NCI-H524 treated with DMSO at 0.1 percent for 48 hours (cell line): ENCODE results near the gene CDH3.

ENCODE experiments used
- DNase-seq: peaks from one replicate; lab custom pipeline; 2025; lab: John Stamatoyannopoulos, UW

CDH3 gene

DNA sequence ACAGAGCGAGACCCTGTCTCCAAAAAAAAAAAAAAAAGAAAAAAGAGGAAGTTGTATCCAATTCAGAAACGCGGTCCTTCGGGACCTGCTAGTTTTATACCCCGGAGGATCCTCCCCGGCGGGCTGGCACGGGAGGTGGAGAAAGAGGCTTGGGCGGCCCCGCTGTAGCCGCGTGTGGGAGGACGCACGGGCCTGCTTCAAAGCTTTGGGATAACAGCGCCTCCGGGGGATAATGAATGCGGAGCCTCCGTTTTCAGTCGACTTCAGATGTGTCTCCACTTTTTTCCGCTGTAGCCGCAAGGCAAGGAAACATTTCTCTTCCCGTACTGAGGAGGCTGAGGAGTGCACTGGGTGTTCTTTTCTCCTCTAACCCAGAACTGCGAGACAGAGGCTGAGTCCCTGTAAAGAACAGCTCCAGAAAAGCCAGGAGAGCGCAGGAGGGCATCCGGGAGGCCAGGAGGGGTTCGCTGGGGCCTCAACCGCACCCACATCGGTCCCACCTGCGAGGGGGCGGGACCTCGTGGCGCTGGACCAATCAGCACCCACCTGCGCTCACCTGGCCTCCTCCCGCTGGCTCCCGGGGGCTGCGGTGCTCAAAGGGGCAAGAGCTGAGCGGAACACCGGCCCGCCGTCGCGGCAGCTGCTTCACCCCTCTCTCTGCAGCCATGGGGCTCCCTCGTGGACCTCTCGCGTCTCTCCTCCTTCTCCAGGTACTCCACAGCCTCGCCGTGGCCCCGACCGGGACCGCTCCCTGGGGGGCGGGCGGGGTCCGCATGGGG, at the start of gene CDH3:
Gene CDH3 (plus strand): TSS at position 596 of the 779 bp plus-strand sequence. CDS start 70 bp downstream, at position 666.
- no peak for DNase-seq

DNA sequence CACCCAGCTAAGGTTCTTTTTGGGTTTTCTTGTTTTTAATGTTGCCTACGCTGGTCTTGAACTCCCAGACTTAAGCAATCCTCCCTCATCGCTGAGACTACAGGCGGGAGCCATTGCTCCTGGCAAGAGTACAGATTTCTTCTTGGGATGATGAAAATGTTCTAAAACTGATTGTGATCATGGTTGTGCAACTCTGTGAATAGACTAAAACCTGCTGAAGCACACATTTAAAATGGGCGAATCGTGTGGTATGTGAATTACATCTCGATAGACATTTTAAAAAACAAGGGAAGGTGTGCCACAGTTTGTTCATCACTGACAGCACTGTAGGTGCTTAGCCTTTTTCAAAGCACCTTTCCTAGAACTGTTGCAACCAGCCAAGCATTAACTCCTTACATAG, 48.8 kb upstream of the CDH3 start:
- no peak for DNase-seq

DNA sequence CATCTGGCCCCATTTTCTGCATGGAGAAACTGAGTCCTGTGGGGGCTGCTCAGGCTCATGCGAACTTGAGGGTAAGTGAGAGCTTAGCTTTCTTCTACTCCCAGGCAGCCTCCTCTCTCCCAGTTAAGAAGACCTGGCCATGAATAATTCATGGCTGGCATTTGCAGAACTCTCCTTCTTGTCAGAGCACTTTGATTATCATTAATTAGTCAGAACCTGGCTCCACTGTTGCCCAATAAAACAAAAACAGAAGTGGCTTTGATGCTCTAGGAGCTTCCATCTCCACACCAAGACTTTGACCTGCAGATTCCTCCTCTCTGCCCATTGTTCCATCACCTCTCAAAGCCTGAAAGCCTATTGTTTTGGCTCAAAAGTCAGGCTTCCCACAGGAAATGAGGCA, 45.5 kb upstream of the CDH3 start:
- no peak for DNase-seq

DNA sequence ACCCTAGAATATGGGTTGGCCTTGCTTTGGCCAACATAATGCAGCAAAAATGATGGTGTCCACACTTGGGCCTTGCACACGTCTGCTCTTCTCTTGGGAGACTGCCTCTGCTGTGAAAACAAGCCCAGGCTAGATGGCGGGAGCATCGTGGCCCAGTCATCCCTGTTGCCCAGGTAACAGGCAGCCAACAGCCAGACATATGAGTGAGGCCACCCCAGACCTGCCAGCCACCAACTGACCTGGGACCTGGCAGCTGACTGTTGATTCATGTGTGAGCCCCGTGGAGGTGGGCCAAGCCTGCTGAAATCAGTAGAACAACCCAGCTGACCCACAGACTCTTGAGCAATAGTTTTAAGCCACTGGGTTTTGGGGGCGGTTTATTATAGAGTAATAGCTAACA, 39.4 kb upstream of the CDH3 start:
- no peak for DNase-seq

DNA sequence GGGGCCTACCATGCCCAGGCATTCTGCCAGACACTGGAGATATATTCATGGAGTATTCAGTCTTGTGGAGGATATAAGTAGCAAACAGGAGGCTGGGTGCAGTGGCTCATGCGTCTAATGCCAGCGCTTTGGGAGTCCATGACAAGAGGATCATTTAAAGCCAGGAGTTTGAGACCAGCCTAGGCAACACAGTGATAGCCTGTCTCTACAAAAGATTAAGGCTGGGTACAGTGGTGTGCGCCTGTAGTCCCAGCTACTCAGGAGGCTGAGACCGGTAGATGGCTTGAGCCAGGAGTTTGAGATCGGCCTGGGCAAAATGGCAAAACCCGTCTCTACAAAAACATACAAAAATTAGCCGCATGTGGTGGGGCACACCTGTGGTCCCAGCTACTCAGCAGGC, 37.7 kb upstream of the CDH3 start:
- DNase-seq = no peak

DNA sequence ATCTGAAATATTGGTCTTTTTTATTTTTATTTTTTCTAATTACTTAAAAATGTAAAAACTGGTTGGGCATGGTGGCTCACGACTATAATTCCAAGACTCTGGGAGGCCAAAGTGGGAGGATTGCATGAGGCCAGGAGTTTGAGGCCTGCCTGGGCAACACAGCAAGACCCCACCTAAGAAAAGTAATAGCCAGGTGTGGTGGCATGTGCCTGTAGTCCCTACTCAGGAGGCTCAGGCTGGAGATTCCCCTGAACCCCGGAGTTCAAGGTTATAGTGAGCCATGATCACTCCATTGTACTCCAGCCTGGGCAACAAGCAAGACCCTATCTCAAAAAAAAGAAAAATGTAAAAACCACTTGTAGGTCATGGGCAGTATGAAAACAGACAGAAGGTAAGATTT, 36.8 kb upstream of the CDH3 start:
- DNase-seq = no peak

DNA sequence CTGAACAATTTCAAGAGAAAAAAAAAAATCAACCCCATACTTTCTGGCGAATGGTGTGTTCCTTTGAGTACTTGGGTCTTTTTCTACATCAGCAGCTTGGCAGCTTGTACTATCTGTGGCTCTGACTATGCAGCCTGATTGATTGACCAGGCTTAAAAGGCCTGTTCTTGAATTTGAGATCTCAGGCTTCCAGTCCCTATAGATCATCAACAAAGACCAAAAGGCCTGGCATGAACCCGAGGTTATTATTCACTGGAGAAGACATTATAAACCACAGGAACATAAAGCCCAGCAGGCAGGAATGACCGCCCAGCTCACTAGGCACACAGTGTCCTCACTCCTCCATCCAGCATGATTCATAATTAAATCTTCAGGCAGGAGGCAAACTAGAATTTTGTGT, 32.1 kb upstream of the CDH3 start:
- DNase-seq = no peak

DNA sequence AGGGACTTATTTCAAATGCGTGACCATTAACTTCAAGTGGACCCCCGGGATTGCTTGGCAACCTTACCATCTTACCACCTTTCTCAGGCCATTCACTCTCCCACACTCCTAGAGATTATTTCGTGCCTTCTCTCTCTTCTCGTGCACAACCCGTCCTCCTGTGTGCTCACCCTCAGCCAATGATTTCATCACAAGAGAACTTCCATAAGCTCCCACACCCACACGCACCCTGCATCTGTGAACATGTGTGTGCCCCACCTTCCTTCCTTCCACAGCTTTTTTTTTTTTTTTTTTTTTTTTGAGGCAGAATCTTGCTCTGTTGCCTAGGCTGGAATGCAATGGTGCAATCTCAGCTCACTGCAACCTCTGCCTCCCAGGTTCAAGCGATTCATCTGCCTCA, 27.4 kb upstream of the CDH3 start:
- DNase-seq = no peak

DNA sequence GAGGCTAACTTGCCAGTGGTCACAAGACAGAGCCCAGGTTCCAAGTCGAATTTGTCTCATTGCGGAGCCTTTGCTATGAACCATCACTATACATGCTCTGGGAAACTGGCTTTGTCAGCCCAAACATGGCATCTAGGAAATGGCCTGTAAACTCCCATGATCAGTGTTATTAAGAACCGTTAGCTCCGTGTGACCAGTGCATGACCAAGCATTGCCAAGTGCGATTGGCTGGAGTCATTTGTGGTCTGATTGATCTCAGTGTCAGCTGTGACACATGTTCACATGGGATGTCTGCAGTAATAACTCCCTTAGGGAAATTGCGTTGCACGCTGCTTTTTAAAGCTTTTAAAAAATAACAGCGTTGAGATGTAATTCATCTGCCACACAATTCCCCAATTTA, 18.6 kb upstream of the CDH3 start:
- DNase-seq = no peak

DNA sequence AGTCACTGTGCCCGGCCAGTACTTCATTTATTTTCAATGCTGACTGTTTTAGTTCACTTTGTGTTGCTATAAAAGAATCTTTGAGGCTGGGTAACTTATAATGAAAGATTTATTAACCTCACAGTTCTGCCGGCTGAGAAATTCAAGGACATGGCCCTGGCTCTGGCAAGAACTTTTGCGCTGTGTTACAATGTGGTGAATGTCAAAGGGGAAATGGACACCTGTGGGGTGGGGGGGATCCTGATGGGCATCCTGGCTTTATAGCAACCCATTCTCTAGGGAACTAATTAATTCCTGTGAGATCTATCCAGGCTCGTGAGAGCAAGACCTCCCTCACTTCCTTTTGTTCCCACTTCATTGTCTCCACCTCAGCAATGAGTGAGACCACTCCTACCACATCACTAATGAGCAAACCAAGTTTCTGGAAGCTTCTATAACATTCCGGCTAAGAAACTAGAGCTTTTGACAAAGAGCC, 17.1 kb upstream of the CDH3 start:
- no peak for DNase-seq

DNA sequence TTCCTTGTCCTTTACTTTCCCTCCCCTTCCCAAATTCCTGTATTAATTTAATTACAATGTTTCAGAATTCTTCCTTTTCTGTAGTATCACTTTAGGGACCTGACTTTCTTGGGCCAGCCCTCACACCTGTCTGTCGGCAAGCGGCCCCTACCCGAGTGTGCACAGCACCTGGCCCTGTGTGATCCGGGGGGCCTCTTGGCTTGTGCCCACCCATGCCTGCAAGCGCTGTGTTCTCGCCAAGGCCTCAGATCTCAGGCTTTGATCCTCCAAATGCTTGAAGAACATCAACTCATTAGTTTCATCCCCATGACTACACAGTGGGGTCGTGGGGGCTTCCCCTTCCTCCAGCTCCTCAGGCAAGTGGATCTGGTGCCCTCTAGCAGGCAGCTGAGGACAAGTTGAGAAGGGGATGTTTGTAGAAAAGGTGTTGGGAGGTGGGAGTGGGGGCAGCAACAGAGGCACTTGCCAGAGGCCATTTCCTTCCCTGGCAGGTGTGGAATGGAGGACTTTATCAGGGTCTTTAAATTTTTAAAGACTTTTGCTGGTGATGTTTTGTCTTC, 15.7 kb upstream of the CDH3 start:
- DNase-seq = no peak

DNA sequence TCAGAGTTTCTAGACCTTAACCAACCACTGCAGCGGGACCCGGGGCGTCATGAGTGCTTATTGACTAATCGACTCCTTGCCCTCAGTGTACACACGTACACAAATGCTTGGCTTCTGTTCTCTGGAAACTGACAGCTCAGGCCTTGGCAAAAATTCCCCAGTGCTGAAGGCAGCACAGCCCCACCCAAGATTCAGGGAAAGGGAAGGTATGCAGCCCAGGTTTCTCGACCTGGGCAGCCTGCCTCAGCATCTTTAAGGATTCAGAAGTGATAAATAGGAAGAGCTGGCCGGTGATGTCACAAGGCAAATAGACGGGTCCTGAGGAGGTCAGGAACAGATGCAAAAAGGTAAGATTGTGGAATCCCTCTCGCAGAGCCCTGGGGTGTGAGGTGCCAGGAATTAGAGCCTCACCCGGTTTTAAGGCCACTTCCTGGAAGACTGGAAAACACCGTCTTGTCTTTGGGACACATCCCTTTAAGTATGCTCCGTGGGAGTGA, 9.0 kb upstream of the CDH3 start:
- no peak for DNase-seq

DNA sequence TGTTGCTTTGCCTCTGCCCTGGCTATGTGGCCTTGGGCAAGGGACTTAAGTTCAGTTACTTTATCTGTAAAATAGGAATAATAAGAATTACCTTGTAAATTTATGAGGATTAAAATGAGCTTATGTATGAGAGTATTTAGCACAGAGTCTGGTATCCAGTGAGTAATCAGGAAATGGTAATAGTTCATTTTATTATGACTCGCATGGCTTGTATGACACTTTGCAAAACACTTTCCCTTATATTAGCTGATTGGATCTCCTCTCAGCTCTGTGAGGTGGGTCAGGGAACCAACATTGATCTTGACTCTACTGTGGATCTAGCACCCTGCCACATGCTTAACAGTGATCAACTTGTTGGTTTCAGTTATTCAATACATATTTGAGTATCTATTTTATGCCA, 8.3 kb upstream of the CDH3 start:
- no peak for DNase-seq

DNA sequence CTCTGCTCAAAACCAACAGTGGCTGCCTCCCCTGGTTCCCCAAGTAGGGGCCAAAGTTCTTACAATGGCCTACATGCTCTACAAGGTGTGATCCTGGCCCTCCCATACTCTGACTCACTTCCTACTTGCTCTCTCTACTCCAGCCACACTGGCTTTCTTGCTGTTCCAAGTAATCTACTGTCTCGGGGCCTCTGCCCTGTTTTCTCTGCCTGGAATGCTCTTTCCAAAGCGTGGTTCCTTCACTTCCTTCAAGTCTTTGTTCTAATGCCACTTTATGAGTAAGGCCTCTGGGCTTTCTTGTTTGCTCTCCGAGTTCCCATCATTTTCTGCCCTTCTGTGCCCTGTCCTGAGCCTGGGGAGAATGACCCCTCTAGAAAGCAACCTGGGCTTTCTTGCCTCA, 4.1 kb upstream of the CDH3 start:
- no peak for DNase-seq

DNA sequence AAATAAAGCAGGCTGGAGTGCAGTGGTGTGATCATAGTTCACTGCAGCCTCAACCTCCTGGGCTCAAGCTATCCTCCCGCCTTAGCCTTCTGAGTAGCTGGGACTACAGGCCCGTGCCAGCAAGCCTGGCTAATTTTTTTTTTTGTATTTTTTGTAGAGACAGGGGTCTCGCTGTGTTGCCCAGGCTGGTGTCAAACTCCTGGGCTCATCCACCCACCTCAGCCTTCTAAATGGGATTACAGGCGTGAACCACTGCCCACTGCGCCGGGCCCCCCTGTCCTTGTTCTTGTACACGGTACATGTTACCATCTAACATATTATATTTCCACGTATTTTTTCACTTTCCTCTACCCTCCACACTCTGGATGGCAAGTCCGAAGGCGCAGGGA, 3.1 kb upstream of the CDH3 start:
- no peak for DNase-seq

DNA sequence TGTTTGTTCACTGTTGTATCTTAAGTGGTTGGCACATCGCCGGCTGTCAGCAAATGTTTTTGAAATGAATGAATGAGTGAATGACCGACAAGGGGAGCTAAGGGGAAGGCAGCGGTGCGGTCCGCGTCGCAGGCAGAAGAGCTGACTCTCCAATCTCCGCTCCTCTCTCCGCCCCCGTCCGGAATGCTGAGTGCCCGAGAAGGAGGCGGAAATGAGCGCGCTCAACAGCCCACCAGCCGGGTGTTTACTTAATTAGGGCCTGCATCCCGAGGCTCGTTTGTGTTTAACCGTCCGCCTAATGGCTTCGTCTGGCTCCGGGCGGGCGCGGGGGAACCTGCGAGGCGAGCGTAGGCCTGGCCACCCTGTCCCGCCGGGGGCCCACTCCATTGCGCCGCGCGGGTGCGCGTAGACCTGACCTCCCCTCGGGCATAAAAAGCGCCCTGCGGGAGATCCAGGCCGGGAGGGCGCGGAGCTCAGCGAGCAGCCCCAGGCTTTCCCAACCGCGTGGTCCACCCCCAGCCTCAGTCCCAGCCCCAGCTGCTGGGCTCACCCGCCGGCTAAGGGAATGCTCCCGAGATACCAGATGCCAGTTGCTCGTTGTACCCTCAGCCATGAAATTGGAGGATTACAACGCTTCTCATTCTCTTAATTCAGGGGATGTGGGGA, 2.5 kb upstream of the CDH3 start:
- peak; percentile 42 for DNase-seq

DNA sequence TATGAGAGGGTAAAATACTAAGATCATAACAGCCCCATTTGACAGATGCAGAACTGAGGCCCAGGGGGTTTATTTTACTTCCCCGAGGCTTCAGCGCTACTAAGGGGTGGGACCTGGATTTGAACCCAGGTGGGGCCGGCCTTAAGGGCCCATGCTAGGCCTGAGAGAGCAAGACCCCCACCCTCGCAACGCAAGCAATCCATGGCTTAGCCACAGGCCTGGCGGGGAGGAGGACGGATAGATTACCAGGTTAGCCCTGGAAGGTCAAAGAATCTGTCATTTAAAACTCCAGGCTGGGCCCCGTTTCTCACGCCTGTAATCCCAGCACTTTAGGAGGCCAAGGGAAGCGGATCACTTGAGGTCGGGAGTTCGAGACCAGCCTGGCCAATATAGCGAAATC, 1.9 kb upstream of the CDH3 start:
- no peak for DNase-seq

DNA sequence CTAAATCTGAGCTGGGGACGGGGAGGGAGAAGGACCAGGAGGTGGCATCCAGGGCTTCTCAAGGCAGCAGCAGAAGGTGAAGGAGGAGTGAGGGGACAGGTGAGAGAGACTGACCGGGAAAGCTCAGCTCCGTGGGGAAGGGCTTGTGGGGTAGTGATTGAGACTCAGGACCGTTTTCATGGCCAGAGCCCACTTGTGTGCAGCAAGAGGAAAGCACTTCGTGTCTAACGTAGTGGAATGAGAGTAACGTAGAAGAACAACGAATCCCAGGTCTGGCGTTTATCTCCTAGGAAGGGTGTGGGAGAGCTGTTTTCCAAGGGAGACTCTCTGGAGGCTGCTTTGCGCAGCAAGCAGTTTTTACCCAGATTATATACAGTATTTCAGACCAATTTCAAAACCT, 1.3 kb upstream of the CDH3 start:
- no peak for DNase-seq

DNA sequence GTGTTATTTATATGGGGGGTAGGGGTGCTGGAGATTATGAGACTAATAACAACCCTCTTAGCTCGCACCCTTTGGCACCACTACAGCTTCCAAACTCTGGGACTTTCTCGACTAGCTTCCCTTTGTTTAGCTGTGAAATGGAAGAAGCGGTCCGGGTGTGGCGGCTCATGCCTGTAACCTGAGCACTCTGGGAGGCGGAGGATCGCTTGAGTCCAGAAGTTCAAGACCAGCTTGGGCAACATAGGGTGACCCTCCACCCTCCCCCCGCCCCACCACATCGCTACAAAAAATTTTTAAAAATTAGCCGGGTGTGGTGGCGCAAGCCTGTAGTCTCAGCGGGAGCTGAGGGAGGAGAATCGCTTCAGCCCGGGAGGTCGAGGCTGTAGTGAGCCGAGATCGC, 814 bp upstream of the CDH3 start:
- no peak for DNase-seq

DNA sequence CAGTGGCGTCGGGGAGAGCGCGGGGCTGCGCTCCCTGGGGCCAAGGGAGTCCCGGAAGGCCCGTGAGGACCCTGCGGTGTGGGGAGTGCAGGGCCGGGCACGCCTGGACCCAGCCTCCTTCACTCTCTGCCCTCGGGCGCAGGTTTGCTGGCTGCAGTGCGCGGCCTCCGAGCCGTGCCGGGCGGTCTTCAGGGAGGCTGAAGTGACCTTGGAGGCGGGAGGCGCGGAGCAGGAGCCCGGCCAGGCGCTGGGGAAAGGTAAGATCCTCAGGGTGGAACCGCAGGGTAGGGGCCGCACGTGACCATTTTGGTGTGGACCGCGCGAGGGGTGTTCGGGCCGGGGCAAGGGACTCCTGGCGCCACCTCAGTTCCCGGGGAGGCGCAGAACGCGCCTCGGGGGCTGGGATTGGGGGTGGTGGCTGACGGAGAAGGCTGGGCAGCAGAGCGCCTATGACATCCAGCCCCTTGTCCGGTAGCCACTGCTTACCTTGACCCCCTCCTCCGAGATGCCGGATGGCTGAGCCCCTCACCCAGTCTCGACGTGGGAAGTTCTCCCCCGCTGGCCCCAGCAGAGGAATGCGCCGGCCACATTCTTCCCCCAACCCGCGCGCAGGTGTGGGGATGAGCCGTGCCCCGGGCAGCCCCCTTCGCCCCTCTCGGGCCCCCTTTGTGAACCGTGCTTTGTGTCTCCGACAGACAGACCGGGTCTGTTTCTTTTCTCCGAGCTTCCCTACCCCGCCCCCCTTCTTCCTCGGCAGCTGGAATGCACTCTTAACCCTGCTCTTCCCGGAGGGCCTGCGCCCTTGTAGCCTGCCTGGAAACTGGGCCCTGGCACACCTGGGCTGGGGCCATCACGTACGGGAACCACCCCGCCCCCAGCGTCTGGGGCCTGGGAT, 631 bp downstream of the CDH3 start:
- no peak for DNase-seq

DNA sequence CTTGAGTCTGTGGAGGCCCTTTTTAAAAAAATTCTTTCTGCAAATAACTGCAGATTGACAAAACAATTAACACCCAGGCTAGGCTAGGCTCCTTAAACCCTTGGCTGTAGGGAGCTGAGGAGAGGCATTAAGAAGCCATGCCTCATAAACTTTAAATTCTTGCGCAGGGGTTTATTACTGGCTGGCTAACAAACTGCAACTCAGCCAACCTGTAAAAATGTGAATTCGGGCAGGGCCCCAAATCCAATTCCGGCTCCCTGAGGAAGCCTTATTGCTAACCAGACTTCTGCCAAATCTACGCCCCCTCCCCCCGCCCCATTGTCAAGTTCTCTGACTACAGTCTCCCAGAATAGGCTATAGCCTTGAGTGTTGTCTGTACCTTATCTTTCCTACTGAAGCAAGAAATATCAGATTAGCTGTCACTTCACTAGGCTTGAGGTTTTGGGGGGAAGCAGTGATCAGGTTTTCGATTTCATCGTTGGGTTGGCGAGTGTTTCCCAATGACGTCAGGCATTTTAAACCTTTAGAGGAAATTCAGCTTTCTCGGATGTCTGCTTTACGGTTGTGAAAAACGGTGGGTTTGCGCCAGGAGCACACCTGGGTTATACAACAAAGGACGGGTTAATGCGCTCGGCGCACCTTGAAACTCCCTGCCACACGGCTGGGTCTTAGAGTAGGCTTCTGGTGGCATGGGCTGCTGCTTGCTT, 2.0 kb downstream of the CDH3 start:
- DNase-seq = no peak

DNA sequence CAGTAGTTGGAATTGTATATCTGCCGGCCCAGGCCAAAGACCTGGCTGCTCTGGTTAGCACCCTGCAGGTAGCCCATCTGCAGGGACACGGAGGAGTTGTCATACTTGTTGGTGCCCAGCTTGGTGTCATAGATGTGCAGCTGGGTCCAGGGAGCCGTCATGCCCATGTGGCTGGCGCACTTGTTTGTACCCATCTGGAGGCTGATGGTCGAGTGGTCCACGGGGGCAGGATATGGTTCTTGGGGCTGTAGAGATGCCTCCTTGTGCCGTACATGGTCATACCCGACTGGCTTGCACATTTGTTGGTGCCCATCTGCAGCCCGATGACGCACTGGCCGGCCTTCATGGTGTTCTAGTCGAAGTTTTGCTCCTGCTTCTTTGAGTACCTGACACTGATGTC, 6.0 kb downstream of the CDH3 start:
- DNase-seq = no peak
